ENCODE results near the gene TBX19. TPM values are rescaled to one million over a fixed set of nuclear protein-coding genes. Genes with fewer than 3 reads are reported as not detected.
A peak's percentile ranks its signal among the peaks of the same experiment; 100 is the strongest.

TBX19 gene
- polyA plus RNA-seq (2011; rRNA removed) (2.3 and 3.0 TPM in 2 replicates), polyA minus RNA-seq (2011; rRNA and poly(A)+ RNA removed) (1.3 and 3.4 TPM in 2 replicates)

GRCh38 chr1:168280296-168280927 is at the start of gene TBX19:
TBX19 (plus strand) TSS chr1:168280877; CDS start chr1:168281091, 214 bp downstream.
- CTCF ChIA-PET: interaction anchor here (0.9 to 1.5 kb wide), 3 partner anchors 18 to 45 kb away, joined by 3 read pairs; no protein-coding TSS in a partner anchor
- POLR2A ChIA-PET: no interaction called here
- Histone ChIP-seq H3K36me3 (ENCODE audit: control insufficient read depth, insufficient read depth, low read length) (no peaks in the 10 kb centered on the region; the same call in 1 of the 2 replicates), H3K27me3 (ENCODE audit: control insufficient read depth, insufficient read depth, low read length) (no peaks in the 10 kb centered on the region), H3K4me3 (ENCODE audit: low read depth, low read length) (no peak within 1 kb of the TSS)
- no peak for DNase-seq (ENCODE audit: low read depth)
- TF ChIP-seq, protein P1, sequence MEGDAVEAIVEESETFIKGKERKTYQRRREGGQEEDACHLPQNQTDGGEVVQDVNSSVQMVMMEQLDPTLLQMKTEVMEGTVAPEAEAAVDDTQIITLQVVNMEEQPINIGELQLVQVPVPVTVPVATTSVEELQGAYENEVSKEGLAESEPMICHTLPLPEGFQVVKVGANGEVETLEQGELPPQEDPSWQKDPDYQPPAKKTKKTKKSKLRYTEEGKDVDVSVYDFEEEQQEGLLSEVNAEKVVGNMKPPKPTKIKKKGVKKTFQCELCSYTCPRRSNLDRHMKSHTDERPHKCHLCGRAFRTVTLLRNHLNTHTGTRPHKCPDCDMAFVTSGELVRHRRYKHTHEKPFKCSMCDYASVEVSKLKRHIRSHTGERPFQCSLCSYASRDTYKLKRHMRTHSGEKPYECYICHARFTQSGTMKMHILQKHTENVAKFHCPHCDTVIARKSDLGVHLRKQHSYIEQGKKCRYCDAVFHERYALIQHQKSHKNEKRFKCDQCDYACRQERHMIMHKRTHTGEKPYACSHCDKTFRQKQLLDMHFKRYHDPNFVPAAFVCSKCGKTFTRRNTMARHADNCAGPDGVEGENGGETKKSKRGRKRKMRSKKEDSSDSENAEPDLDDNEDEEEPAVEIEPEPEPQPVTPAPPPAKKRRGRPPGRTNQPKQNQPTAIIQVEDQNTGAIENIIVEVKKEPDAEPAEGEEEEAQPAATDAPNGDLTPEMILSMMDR (IDR thresholded peaks at IDR 0.05; ENCODE audit: insufficient read depth, low read depth, low read length): no peak

DNA sequence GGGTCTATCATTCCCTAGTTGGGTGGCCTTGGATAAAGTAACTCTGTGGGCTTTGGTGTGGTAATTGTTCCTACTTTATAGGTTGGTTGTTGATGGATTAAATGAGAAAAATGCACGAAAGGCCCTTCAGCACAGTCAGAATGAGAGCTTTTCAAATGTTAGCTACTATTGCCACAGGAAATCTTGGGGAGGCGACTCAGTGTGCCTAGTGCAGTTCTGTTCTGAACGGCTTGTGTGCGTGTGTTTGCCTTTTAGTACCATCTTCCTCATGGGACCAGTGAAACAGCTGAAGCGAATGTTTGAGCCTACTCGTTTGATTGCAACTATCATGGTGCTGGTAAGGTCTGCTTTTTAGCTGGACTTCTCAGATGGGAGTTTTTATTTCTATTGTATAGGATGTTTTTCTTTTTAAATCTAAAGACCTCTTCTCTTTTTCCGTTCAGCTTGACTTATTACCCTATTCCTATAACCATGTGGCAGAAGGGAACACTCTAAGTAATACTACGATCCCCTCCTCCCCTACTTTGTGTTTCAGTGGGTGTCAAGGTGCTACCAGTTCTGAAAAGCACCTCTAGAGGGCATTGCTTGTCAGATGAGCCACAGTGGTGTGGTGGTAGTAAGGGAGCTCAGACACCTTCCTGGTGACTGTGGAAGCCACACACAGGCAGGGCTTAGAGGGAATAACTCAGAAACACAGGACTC is 45.7 kb upstream of the TBX19 start:
- CTCF ChIA-PET: interaction anchor here (0.6 to 3.3 kb wide), 22 partner anchors 8 to 286 kb away, joined by 3 to 12 read pairs (median 4); partner anchors contain the start of gene SFT2D2

GRCh38 chr1:168235548-168235885 is 45.2 kb upstream of the TBX19 start:
- H3K4me3 ChIP-seq (ENCODE audit: low read depth, low read length): no peak overlapping the region
- DNase-seq (ENCODE audit: low read depth): peak; percentile 51
- TF ChIP-seq, protein P1 (IDR thresholded peaks at IDR 0.05; ENCODE audit: insufficient read depth, low read depth, low read length): no peak
- POLR2A ChIA-PET: no interaction called here
- CTCF ChIA-PET: interaction anchor here (0.5 to 3.3 kb wide), 24 partner anchors 8 to 286 kb away, joined by 3 to 12 read pairs (median 4); partner anchors contain the start of gene SFT2D2
- H3K27me3 ChIP-seq (ENCODE audit: control insufficient read depth, insufficient read depth, low read length): no peaks in the 10 kb centered on the region
- peaks cover 20% of the 10 kb centered on the region for H3K36me3 ChIP-seq (ENCODE audit: control insufficient read depth, insufficient read depth, low read length)

More for the DNA sequence above, 45.7 kb upstream of the TBX19 start:
- no peak for DNase-seq (ENCODE audit: low read depth)
- Histone ChIP-seq H3K36me3 (ENCODE audit: control insufficient read depth, insufficient read depth, low read length) (peaks cover 22% of the 10 kb centered on the region), H3K27me3 (ENCODE audit: control insufficient read depth, insufficient read depth, low read length) (no peaks in the 10 kb centered on the region), H3K4me3 (ENCODE audit: low read depth, low read length) (no peak overlapping the region)
- POLR2A ChIA-PET: no interaction called here
- TF ChIP-seq, protein P1 (IDR thresholded peaks at IDR 0.05; ENCODE audit: insufficient read depth, low read depth, low read length): peak; percentile 71

- DNase-seq (ENCODE audit: low read depth): no peak
- POLR2A ChIA-PET: no interaction called here
Observed at GRCh38 chr1:168235937-168236336, 44.7 kb upstream of the TBX19 start.

More at GRCh38 chr1:168235937-168236336, 44.7 kb upstream of the TBX19 start:
- H3K27me3 ChIP-seq (ENCODE audit: control insufficient read depth, insufficient read depth, low read length): no peaks in the 10 kb centered on the region
- no peak overlapping the region for H3K4me3 ChIP-seq (ENCODE audit: low read depth, low read length)
- CTCF ChIA-PET: interaction anchor here (0.5 to 3.3 kb wide), 23 partner anchors 8 to 287 kb away, joined by 3 to 12 read pairs (median 4); partner anchors contain the start of gene SFT2D2
- H3K36me3 ChIP-seq (ENCODE audit: control insufficient read depth, insufficient read depth, low read length): peaks cover 20% of the 10 kb centered on the region
- TF ChIP-seq, protein P1 (IDR thresholded peaks at IDR 0.05; ENCODE audit: insufficient read depth, low read depth, low read length): no peak

All from BJ (cell line).